ENCODE data around the gene DYSF.

DYSF gene

GRCh38 chr2:71720596-71721361 is 267.4 kb downstream of the DYSF start:
- DNase-seq (ENCODE audit: low read depth), result no peak
- H3K4me3 ChIP-seq (ENCODE audit: low read depth, low read length), result no peak overlapping the region

DNA sequence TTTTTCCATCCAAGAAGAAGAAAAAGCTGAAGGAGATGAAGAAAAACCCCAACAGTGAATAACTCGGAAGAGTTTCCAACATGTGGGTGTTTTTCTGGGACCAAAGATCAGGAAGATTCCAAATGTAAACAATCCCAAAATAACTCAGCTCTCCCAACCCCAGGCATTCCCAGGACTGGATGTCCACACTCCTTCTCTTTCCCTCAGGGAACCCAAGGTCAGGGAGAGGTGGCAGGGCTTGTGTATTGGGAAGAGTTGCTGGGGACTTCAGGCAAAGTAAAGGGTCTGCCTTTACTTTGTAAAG is 268.0 kb downstream of the DYSF start:
- no peak for DNase-seq (ENCODE audit: low read depth)
- H3K4me3 ChIP-seq (ENCODE audit: low read depth, low read length), result no peak overlapping the region

DNA sequence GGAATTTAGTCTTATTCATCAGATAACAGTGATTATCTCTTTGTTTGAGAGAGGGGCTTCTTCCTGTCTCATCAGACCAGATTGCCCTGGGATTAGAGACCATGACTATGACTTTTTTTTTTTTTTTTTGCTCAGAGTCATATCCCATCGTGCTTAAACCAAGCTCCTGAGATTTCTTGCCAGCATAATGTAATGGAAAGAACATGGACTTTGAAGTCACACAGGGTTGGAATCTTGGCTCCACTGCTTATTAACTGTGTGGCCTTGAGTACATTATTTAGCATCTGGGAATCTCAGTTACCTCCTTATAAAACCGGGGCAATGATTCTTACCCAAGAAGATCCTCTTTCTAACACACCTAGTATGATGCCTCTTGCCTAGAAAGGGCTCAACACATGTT is 268.3 kb downstream of the DYSF start:
- no peak for DNase-seq (ENCODE audit: low read depth)
- no peak overlapping the region for H3K4me3 ChIP-seq (ENCODE audit: low read depth, low read length)

GRCh38 chr2:71722286-71722685 is 268.9 kb downstream of the DYSF start:
- no peak overlapping the region for H3K4me3 ChIP-seq (ENCODE audit: low read depth, low read length)
- no peak for DNase-seq (ENCODE audit: low read depth)

DNA sequence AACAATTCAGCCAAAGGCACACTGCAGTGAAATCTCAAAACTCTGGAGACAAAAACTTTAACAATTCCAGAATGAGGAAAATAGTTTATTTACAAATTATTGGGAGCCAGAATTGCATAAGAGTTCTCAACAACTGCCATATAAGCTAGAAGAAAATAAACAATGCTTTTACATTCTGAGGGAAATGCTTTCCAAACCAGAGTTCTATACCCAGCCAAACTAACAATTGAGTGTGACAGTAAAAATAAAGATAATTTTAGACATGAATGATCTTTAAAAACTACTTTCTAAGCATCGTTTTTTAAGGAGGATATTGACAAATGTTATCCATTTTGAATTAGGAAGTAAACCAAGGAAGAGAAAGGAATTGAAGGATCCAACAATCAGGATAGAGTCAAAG is 271.4 kb downstream of the DYSF start:
- no peak for DNase-seq (ENCODE audit: low read depth)
- H3K4me3 ChIP-seq (ENCODE audit: low read depth, low read length), result no peak overlapping the region

GRCh38 chr2:71725836-71726235 is 272.5 kb downstream of the DYSF start:
- H3K4me3 ChIP-seq (ENCODE audit: low read depth, low read length), result no peak overlapping the region
- DNase-seq (ENCODE audit: low read depth), result no peak

GRCh38 chr2:71727562-71727961 is 274.2 kb downstream of the DYSF start:
- no peak overlapping the region for H3K4me3 ChIP-seq (ENCODE audit: low read depth, low read length)
- no peak for DNase-seq (ENCODE audit: low read depth)

GRCh38 chr2:71728036-71728435 is 274.7 kb downstream of the DYSF start:
- no peak for DNase-seq (ENCODE audit: low read depth)
- H3K4me3 ChIP-seq (ENCODE audit: low read depth, low read length), result no peak overlapping the region

- no peak overlapping the region for H3K4me3 ChIP-seq (ENCODE audit: low read depth, low read length)
- no peak for DNase-seq (ENCODE audit: low read depth)
These were observed 277.5 kb downstream of the DYSF start for GRCh38 chr2:71730785-71731383.

DNA sequence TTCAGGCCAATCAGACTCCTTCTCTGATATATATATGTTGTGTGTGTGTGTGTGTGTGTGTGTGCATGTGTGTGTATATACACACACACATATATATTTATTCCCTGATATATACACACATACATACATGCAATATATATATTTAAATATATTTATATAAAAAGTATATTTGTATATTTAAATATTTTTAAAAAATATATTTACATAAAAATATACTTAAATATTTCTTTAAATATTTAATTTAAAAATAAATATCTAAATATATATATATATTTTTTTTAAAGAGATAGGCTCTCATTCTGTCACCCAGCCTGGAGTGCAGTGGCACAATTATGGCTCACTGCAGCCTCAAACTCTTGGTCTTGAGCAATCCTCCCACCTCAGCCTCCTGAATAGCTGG is 281.3 kb downstream of the DYSF start:
- DNase-seq (ENCODE audit: low read depth), result no peak
- no peak overlapping the region for H3K4me3 ChIP-seq (ENCODE audit: low read depth, low read length)

DNA sequence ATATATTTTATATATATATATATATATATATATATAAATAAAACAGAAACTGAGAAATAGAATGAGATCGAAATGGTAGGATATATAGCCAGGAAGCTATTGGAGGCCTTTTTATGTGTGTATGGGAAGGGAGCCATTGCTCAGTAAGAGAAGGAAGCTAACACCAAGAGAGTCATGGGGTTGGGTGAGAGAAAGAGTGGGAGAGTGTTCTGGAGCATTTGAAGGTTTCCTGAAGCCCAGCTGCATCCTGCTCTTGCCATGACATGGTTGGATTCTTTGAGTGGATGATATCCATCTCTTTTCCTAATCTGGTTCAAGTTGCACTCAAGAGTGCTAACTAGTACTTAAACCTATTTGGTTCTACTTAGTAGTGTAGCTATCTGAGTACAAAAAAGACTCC is 282.3 kb downstream of the DYSF start:
- no peak overlapping the region for H3K4me3 ChIP-seq (ENCODE audit: low read depth, low read length)
- DNase-seq (ENCODE audit: low read depth), result no peak

All from skeletal muscle cell (primary cell).